HL-60 (cell line): ENCODE results near the gene MAPKAPK2.

Source experiments
- DNase-seq, 2 experiments: peaks; one replicate each; pipeline ENCODE4 v3.0.0-alpha.2; 2010 to 2020; ENCODE audit warnings: low read depth in 1 of 2, low spot score in 1 of 2
- H3K27ac ChIP-seq: fragments of 250-450 bp; sonication (Bioruptor Pico); replicated peaks from 2 replicates; pipeline ENCODE4 v1.5.1; 2020; ENCODE audit warnings: mild to moderate bottlenecking, moderate library complexity
- H3K27me3 ChIP-seq: fragments of 250-450 bp; sonication (Bioruptor Pico); 2 replicates; pipeline ENCODE4 v1.5.1; 2021; ENCODE audit warnings: mild to moderate bottlenecking, moderate library complexity; ENCODE audit not compliant: insufficient read depth, poor library complexity, severe bottlenecking
- H3K4me3 ChIP-seq: replicated peaks from 2 replicates; pipeline ENCODE4 v1.5.1; 2011; ENCODE audit warnings: mild to moderate bottlenecking, control low read depth, low read length; ENCODE audit not compliant: insufficient read depth
- GABPA ChIP-seq: IDR thresholded peaks from 2 replicates; pipeline ENCODE4 v1.6.1; 2012; ENCODE audit warnings: low read depth
- POLR2AphosphoS5 ChIP-seq: IDR thresholded peaks from 2 replicates; pipeline ENCODE4 v1.6.1; 2012; ENCODE audit warnings: low read depth
- SPI1 ChIP-seq: IDR thresholded peaks from 2 replicates; pipeline ENCODE4 v1.6.1; 2012; ENCODE audit warnings: low read depth, mild to moderate bottlenecking, borderline replicate concordance
- TF ChIP-seq, protein P1 (sequence below): IDR thresholded peaks from 2 replicates; pipeline ENCODE4 v1.6.1; 2012; ENCODE audit warnings: low read depth; ENCODE audit not compliant: insufficient replicate concordance
- TF ChIP-seq, protein P2 (sequence below): IDR thresholded peaks from one replicate; pipeline ENCODE4 v1.5.1; 2011; ENCODE audit warnings: low read length, control low read depth, inconsistent platforms; ENCODE audit not compliant: insufficient read depth

Gene MAPKAPK2

DNA sequence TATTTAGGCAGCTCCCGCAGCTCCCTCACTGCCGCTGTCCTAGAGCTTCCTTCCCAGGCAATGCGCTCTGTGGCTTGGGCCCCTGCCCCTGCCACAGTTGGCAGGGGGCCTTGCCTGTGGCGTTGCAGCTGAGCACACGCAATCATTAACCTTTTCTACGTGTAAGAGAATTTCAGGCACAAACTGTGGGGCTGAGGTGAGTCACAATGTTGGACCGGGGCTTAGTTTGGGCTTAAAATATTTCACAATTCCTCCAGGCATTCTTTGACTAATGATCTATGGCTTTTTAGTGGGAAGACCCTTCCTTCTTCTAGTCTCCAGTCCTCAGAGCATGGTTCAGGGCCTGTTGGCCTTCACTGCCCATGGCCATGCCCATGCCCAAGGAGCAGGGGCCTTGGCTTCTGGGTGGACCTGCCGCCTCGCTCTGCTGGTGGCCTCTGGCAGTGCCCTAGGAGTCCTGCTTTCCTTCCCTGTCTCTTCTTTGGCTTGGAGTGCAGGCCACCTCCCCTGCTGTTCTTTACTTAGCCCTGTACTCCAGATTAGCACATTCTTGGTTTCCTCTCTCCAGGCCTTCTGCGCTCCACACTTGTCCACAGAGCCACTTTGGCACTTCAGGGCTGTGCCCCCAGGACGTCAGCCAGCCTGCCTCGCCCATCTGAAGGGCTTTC is 39.2 kb downstream of the MAPKAPK2 start:
- TF ChIP-seq GABPA (no peak), POLR2AphosphoS5 (no peak), SPI1 (no peak)
- TF ChIP-seq, protein P1, sequence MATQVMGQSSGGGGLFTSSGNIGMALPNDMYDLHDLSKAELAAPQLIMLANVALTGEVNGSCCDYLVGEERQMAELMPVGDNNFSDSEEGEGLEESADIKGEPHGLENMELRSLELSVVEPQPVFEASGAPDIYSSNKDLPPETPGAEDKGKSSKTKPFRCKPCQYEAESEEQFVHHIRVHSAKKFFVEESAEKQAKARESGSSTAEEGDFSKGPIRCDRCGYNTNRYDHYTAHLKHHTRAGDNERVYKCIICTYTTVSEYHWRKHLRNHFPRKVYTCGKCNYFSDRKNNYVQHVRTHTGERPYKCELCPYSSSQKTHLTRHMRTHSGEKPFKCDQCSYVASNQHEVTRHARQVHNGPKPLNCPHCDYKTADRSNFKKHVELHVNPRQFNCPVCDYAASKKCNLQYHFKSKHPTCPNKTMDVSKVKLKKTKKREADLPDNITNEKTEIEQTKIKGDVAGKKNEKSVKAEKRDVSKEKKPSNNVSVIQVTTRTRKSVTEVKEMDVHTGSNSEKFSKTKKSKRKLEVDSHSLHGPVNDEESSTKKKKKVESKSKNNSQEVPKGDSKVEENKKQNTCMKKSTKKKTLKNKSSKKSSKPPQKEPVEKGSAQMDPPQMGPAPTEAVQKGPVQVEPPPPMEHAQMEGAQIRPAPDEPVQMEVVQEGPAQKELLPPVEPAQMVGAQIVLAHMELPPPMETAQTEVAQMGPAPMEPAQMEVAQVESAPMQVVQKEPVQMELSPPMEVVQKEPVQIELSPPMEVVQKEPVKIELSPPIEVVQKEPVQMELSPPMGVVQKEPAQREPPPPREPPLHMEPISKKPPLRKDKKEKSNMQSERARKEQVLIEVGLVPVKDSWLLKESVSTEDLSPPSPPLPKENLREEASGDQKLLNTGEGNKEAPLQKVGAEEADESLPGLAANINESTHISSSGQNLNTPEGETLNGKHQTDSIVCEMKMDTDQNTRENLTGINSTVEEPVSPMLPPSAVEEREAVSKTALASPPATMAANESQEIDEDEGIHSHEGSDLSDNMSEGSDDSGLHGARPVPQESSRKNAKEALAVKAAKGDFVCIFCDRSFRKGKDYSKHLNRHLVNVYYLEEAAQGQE, result no peak
- TF ChIP-seq, protein P2, sequence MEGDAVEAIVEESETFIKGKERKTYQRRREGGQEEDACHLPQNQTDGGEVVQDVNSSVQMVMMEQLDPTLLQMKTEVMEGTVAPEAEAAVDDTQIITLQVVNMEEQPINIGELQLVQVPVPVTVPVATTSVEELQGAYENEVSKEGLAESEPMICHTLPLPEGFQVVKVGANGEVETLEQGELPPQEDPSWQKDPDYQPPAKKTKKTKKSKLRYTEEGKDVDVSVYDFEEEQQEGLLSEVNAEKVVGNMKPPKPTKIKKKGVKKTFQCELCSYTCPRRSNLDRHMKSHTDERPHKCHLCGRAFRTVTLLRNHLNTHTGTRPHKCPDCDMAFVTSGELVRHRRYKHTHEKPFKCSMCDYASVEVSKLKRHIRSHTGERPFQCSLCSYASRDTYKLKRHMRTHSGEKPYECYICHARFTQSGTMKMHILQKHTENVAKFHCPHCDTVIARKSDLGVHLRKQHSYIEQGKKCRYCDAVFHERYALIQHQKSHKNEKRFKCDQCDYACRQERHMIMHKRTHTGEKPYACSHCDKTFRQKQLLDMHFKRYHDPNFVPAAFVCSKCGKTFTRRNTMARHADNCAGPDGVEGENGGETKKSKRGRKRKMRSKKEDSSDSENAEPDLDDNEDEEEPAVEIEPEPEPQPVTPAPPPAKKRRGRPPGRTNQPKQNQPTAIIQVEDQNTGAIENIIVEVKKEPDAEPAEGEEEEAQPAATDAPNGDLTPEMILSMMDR, result no peak
- no peaks in the 10 kb centered on the region for H3K27me3 ChIP-seq
- DNase-seq, result peak; percentile 38 to 88
- no peak overlapping the region; the same call in none of the 2 replicates for H3K27ac ChIP-seq
- no peak overlapping the region for H3K4me3 ChIP-seq

- TF ChIP-seq SPI1, result no peak
- TF ChIP-seq, protein P2, result peak; percentile 60
- H3K4me3 ChIP-seq, result no peak overlapping the region
- 0 out of 2 replicates have a peak overlapping the region, but pooled peaks have one; percentile 8 for H3K27ac ChIP-seq
- no peaks in the 10 kb centered on the region for H3K27me3 ChIP-seq
- DNase-seq, result peak in 1 of 2 experiments; percentile 76
Measured at GRCh38 chr1:206725109-206725963, 40.6 kb downstream of the MAPKAPK2 start.

- Histone ChIP-seq H3K27me3 (no peaks in the 10 kb centered on the region), H3K4me3 (no peak overlapping the region), H3K27ac (no peak overlapping the region)
- DNase-seq, result no peak
- TF ChIP-seq, protein P1, result no peak
- TF ChIP-seq SPI1 (no peak), GABPA (no peak), POLR2AphosphoS5 (no peak)
- TF ChIP-seq, protein P2, result no peak
Measured at GRCh38 chr1:206727981-206728696, 43.4 kb downstream of the MAPKAPK2 start.
